Mesenchymal stem cell (in vitro differentiated cells and primary cell): ENCODE measurements around the gene SETD1A.

Experiments used
- DNase-seq: peaks from one replicate; pipeline ENCODE4 v3.0.0-alpha.2; 2013
- H2AFZ ChIP-seq: one replicate; pipeline ENCODE4 v1.6.1; 2013; ENCODE audit warnings: low read depth, mild to moderate bottlenecking, control low read depth, inconsistent platforms, low read length, moderate library complexity
- H2AK5ac ChIP-seq: 2 replicates; pipeline ENCODE4 v1.6.1; 2013; ENCODE audit warnings: low read length, moderate library complexity, mild to moderate bottlenecking, inconsistent platforms; ENCODE audit not compliant: severe bottlenecking
- H2BK120ac ChIP-seq: one replicate; pipeline ENCODE4 v1.6.1; 2013; ENCODE audit warnings: low read depth, mild to moderate bottlenecking, inconsistent platforms, low read length, moderate library complexity
- H2BK12ac ChIP-seq, 2 experiments: one replicate each; pipeline ENCODE4 v1.6.1; 2013; ENCODE audit warnings: inconsistent platforms in 2 of 2, low read length in 2 of 2, mild to moderate bottlenecking in 2 of 2, moderate library complexity in 2 of 2, control low read depth in 1 of 2
- H2BK15ac ChIP-seq: one replicate; pipeline ENCODE4 v1.6.1; 2013; ENCODE audit warnings: mild to moderate bottlenecking, low read depth, inconsistent platforms; ENCODE audit not compliant: poor library complexity, severe bottlenecking
- H2BK5ac ChIP-seq: 2 replicates; pipeline ENCODE4 v1.6.1; 2013; ENCODE audit warnings: low read depth, mild to moderate bottlenecking, low read length, control low read depth, inconsistent platforms; ENCODE audit not compliant: poor library complexity, severe bottlenecking
- H3K14ac ChIP-seq, 2 experiments: one replicate each; pipeline ENCODE4 v1.6.1; 2013; ENCODE audit warnings: inconsistent platforms in 2 of 2, low read length in 2 of 2, control low read depth in 1 of 2, mild to moderate bottlenecking in 1 of 2, moderate library complexity in 1 of 2
- H3K18ac ChIP-seq, 2 experiments: one replicate each; pipeline ENCODE4 v1.6.1; 2013; ENCODE audit warnings: inconsistent platforms in 2 of 2, low read length in 2 of 2, control low read depth in 1 of 2, low read depth in 1 of 2, mild to moderate bottlenecking in 1 of 2
- H3K23ac ChIP-seq, 2 experiments: one replicate each; pipeline ENCODE4 v1.6.1; 2013; ENCODE audit warnings: inconsistent platforms in 2 of 2, low read length in 2 of 2, mild to moderate bottlenecking in 2 of 2, moderate library complexity in 2 of 2, control low read depth in 1 of 2
- H3K27ac ChIP-seq: 2 replicates; pipeline ENCODE4 v1.5.1; 2013; ENCODE audit warnings: mild to moderate bottlenecking, moderate library complexity, low read length, control low read depth, inconsistent platforms; ENCODE audit not compliant: poor library complexity, severe bottlenecking
- H3K27me3 ChIP-seq, 2 experiments: 2 replicates each; pipeline versions ENCODE4 v1.6.1 to v1.7.0; 2013; ENCODE audit warnings: low read length in 2 of 2, mild to moderate bottlenecking in 2 of 2, moderate library complexity in 2 of 2, control low read depth in 1 of 2, inconsistent platforms in 1 of 2; ENCODE audit not compliant: control insufficient read depth in 1 of 2, insufficient read depth in 1 of 2
- H3K36me3 ChIP-seq, 2 experiments: 2 replicates each; pipeline versions ENCODE4 v1.6.1 to v1.7.0; 2013; ENCODE audit warnings: low read length in 2 of 2, control low read depth in 1 of 2, inconsistent platforms in 1 of 2, low read depth in 1 of 2, mild to moderate bottlenecking in 1 of 2; ENCODE audit not compliant: insufficient read depth in 2 of 2, control insufficient read depth in 1 of 2
- H3K4ac ChIP-seq, 2 experiments: one replicate each; pipeline ENCODE4 v1.6.1; 2013; ENCODE audit warnings: inconsistent platforms in 2 of 2, low read length in 2 of 2, mild to moderate bottlenecking in 2 of 2, moderate library complexity in 2 of 2, control low read depth in 1 of 2, low read depth in 1 of 2
- H3K4me1 ChIP-seq: 2 replicates; pipeline ENCODE4 v1.6.1; 2013; ENCODE audit warnings: low read depth, low read length, control low read depth; ENCODE audit not compliant: control insufficient read depth, insufficient read depth
- H3K4me2 ChIP-seq: 2 replicates; pipeline ENCODE4 v1.6.1; 2013; ENCODE audit warnings: low read length, mild to moderate bottlenecking, inconsistent platforms; ENCODE audit not compliant: poor library complexity, severe bottlenecking
- H3K4me3 ChIP-seq, 2 experiments: 2 replicates each; pipeline versions ENCODE4 v1.5.1 to v1.7.0; 2013; ENCODE audit warnings: low read length in 2 of 2, mild to moderate bottlenecking in 2 of 2, control low read depth in 1 of 2, low read depth in 1 of 2; ENCODE audit not compliant: insufficient read depth in 1 of 2
- H3K79me1 ChIP-seq: replicated peaks from 2 replicates; pipeline ENCODE4 v1.6.1; 2013; ENCODE audit warnings: mild to moderate bottlenecking, control low read depth, low read length, inconsistent platforms; ENCODE audit not compliant: poor library complexity, severe bottlenecking
- H3K9ac ChIP-seq: 2 replicates; pipeline ENCODE4 v1.7.0; 2013; ENCODE audit warnings: mild to moderate bottlenecking, low read length, moderate library complexity
- H3K9me3 ChIP-seq: 2 replicates; pipeline ENCODE4 v1.7.0; 2013; ENCODE audit warnings: mild to moderate bottlenecking, low read length; ENCODE audit not compliant: control insufficient read depth
- H4K8ac ChIP-seq: one replicate; pipeline ENCODE4 v1.6.1; 2013; ENCODE audit warnings: inconsistent platforms, mild to moderate bottlenecking, low read length, moderate library complexity
- H4K91ac ChIP-seq: one replicate; pipeline ENCODE4 v1.6.1; 2013; ENCODE audit warnings: mild to moderate bottlenecking, low read length, inconsistent platforms
- WGBS: methylation state at CpG from one replicate; pipeline ENCODE4 v1.1.7; 2013; ENCODE audit warnings: mixed read lengths; 5-methylcytosine and 5-hydroxymethylcytosine counted together

The SETD1A gene

DNA sequence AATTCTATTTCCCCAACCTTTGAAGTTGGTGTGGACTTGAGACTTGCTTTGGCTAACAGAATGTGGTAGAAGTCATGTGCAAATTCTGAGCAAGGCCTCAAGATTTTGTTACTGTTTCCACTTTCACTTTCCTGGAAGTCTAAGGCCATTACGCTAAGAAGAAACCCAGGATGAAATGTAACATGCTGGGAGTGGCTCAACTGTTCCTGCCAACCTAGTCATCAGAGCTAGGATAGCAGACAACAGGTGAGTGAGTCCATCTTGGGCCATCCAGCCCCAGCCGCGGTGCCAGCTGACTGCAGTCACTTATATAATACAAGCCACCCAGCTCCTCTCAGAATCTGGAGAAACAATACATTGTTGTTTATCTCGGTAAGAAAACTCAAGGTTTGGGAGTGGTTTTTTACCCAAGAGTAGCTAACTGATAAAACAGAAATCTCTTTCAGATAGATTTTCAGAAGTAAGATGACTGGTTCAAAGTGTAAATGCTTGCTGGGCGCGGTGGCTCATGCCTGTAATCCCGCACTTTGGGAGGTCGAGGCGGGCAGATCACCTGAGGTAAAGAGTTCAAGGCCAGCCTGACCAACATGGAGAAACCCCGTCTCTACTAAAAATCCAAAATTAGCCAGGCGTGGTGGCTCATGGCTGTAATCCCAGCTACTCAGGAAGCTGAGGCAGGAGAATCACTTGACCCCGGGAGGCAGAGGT, 65.1 kb downstream of the SETD1A start:
- H3K36me3 ChIP-seq = no peaks in the 10 kb centered on the region

DNA sequence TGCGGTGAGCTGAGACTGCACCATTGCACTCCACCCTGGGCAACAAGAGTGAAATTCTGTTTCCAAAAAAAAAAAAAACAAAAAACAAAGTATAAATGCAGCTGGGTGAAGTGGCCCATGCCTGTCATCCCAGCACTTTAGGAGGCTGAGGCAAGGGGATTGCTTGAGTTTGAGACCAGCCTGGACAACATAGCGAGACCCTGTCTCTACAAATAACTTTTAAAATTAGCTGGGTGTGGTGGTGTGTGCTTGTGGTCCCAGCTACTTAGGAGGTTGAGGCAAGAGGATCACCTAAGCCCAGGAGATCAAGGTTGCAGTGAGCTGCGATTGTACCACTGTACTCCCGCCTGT, 65.7 kb downstream of the SETD1A start:
- no peaks in the 10 kb centered on the region for H3K27me3 ChIP-seq
- H2BK15ac ChIP-seq = no peak overlapping the region
- H2AK5ac ChIP-seq = no peak overlapping the region
- no peak overlapping the region for H2BK12ac ChIP-seq
- H3K79me1 ChIP-seq = no peaks in the 10 kb centered on the region
- H3K4me2 ChIP-seq = no peak overlapping the region
- H3K4me3 ChIP-seq = no peak overlapping the region
- H3K9ac ChIP-seq = no peak overlapping the region
- no peak overlapping the region for H4K8ac ChIP-seq
- H3K27ac ChIP-seq = no peak overlapping the region
- H3K36me3 ChIP-seq = no peaks in the 10 kb centered on the region
- no peak overlapping the region for H3K14ac ChIP-seq
- H3K4ac ChIP-seq = no peak overlapping the region
- 50% methylated on average over 1 of the region's 4 CpGs for WGBS
- H4K91ac ChIP-seq = no peak overlapping the region
- no peaks in the 10 kb centered on the region for H3K9me3 ChIP-seq
- no peak overlapping the region for H3K18ac ChIP-seq
- H2AFZ ChIP-seq = no peak overlapping the region
- H2BK5ac ChIP-seq = no peak overlapping the region
- no peak overlapping the region for H2BK120ac ChIP-seq
- no peaks in the 10 kb centered on the region for H3K4me1 ChIP-seq
- H3K23ac ChIP-seq = no peak overlapping the region
- no peak for DNase-seq

More for the DNA sequence above, 65.1 kb downstream of the SETD1A start:
- no peaks in the 10 kb centered on the region for H3K79me1 ChIP-seq
- no peak for DNase-seq
- H2AFZ ChIP-seq = no peak overlapping the region
- H3K9ac ChIP-seq = no peak overlapping the region
- no peak overlapping the region for H2AK5ac ChIP-seq
- H3K27ac ChIP-seq = no peak overlapping the region
- H3K23ac ChIP-seq = no peak overlapping the region
- 86% methylated on average over 9 of the region's 12 CpGs for WGBS
- H3K4ac ChIP-seq = no peak overlapping the region
- H3K4me2 ChIP-seq = no peak overlapping the region
- no peaks in the 10 kb centered on the region for H3K27me3 ChIP-seq
- peak overlapping the region in 1 of 2 experiments; percentile 32 for H2BK12ac ChIP-seq
- no peak overlapping the region for H3K18ac ChIP-seq
- H2BK5ac ChIP-seq = no peak overlapping the region
- H3K9me3 ChIP-seq = no peaks in the 10 kb centered on the region
- H2BK15ac ChIP-seq = no peak overlapping the region
- H4K8ac ChIP-seq = no peak overlapping the region
- H3K4me1 ChIP-seq = no peaks in the 10 kb centered on the region
- H3K4me3 ChIP-seq = no peak overlapping the region
- no peak overlapping the region for H4K91ac ChIP-seq
- no peak overlapping the region for H2BK120ac ChIP-seq
- no peak overlapping the region for H3K14ac ChIP-seq

GRCh38 chr16:31023627-31024226, 66.2 kb downstream of the SETD1A start:
- H3K18ac ChIP-seq = no peak overlapping the region
- WGBS = 89% methylated on average over 4 of the region's 6 CpGs
- H3K4me3 ChIP-seq = no peak overlapping the region
- H2BK5ac ChIP-seq = no peak overlapping the region
- no peak overlapping the region for H4K8ac ChIP-seq
- H3K27ac ChIP-seq = no peak overlapping the region
- H3K4me2 ChIP-seq = no peak overlapping the region
- H2BK12ac ChIP-seq = no peak overlapping the region
- no peak for DNase-seq
- H3K9ac ChIP-seq = no peak overlapping the region
- H3K14ac ChIP-seq = no peak overlapping the region
- H3K4me1 ChIP-seq = no peaks in the 10 kb centered on the region
- no peaks in the 10 kb centered on the region for H3K36me3 ChIP-seq
- H2BK120ac ChIP-seq = no peak overlapping the region
- no peaks in the 10 kb centered on the region for H3K9me3 ChIP-seq
- no peak overlapping the region for H4K91ac ChIP-seq
- no peak overlapping the region for H2BK15ac ChIP-seq
- H2AFZ ChIP-seq = no peak overlapping the region
- no peak overlapping the region for H2AK5ac ChIP-seq
- no peaks in the 10 kb centered on the region for H3K79me1 ChIP-seq
- H3K4ac ChIP-seq = no peak overlapping the region
- no peak overlapping the region for H3K23ac ChIP-seq
- no peaks in the 10 kb centered on the region for H3K27me3 ChIP-seq

DNA sequence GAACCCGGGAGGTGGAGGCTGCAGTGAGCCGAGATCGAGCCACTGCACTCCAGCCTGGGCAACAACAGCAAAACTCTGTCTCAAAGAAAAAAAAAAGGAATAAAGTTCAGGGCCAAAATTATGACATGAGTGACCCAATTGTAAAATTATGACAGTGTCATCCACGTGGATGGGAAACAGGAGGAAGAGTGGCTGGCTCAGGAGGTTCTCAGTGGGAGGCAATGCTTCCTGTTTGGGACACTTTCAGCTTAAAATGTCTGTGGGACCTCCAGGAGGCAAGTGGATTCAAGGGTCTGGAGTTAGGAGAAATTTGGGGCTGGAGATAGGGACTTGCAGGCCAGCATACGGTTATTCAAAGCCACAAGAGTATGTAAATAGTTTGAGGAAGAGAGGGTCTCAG, 67.8 kb downstream of the SETD1A start:
- Histone ChIP-seq H3K14ac (no peak overlapping the region), H2BK5ac (no peak overlapping the region), H3K9ac (no peak overlapping the region), H3K9me3 (no peaks in the 10 kb centered on the region), H3K79me1 (no peaks in the 10 kb centered on the region), H2BK120ac (no peak overlapping the region), H2BK12ac (no peak overlapping the region), H3K27ac (no peak overlapping the region), H3K4ac (no peak overlapping the region), H4K91ac (no peak overlapping the region), H2BK15ac (no peak overlapping the region), H3K4me1 (no peaks in the 10 kb centered on the region), H3K23ac (no peak overlapping the region), H3K4me3 (no peak overlapping the region), H3K36me3 (no peaks in the 10 kb centered on the region), H2AK5ac (no peak overlapping the region), H2AFZ (no peak overlapping the region), H3K27me3 (no peaks in the 10 kb centered on the region), H4K8ac (no peak overlapping the region), H3K4me2 (no peak overlapping the region), H3K18ac (no peak overlapping the region)
- no peak for DNase-seq
- WGBS = 78% methylated on average over 2 of the region's 5 CpGs
